HG02623 (cell line): ENCODE measurements around the gene GRIP1.

Source experiments
- ATAC-seq: cut with Tn5 transposase; IDR thresholded peaks from one replicate; pipeline ENCODE4 v1.9.1; 2021; ENCODE audit warnings: moderate library complexity; ENCODE audit not compliant: unreplicated experiment

The GRIP1 gene

DNA sequence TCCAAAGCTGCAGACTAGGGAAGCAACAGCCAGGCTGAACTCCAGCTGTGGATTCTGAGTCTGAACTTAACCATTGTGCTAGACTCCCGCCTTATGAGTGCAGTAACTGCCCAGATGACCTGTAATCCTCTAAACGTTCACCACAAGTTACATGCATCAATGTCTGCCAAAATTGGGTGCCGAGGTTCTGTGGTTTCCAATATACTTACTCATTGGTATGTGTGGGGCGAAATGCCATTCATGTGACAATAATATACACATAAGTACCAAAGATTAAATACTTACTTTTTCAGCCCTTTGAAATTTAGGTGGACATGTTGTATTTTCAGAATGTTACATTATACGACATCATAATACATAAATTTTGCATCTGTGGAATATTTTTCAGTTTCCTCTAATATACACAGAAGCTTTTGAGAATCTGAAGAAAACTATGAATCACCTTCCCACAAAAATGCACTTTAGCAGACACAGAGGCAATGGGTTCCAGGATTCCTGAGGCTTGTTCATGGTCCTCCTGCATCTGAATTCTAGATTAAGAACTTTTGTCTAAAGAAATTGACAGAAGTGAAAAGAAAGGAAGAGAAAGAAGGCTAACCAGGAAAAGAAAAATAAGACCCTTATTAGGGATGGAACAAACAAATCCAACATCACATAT lies 31.7 kb downstream of the GRIP1 start:
- no peak for ATAC-seq

- no peak for ATAC-seq
Measured at GRCh38 chr12:66644151-66644550, 34.7 kb downstream of the GRIP1 start.

- no peak for ATAC-seq
Measured at GRCh38 chr12:66640691-66641460, 38.0 kb downstream of the GRIP1 start.

DNA sequence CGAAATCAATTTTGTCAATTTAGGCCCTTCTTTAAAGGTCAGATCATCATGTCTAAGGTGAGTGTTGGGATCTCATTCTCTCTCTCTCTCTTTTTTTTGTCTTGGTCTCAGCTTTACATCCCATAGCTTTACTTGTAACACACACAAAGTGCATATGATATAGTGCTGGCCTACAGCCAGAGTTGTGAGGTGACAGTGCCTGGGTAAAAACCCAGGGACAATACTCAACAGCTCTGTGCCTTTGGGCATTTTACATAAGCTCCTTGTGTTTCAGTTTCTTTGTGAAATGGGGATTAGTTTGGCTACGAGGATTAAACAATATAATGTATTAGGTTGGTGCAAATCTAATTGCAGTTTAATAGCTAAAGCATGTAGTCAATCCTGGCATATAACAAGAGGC lies 40.2 kb downstream of the GRIP1 start:
- ATAC-seq, result no peak

DNA sequence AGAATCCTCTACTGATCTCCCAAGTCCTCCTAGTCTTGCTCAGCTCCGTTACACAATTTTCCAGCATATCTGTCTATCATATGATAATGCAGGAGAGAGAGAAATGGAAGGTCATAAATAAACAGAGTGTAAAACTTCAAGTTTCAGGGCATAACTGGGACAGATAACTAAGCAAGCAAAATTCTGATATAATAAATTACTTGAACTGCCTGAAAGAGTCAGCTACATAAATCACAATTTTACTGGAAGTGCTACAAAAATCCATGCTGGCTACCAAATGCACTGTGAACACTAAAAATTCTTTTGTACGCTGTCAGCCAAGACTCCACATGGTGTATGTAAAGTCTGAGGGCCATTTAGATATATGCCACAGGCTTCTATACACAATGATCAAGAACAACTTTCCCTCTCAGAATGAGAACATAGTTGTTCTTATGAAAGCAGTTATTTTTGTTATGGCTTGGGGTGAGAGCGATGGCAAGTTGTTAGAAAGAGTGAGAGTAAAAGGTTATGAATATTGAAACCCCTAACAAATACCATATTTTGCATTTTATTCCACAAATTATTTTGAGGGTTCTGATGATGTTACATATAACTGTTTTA lies 41.1 kb downstream of the GRIP1 start:
- ATAC-seq, result no peak

GRCh38 chr12:66636771-66637170 lies 42.1 kb downstream of the GRIP1 start:
- ATAC-seq, result no peak

GRCh38 chr12:66633676-66634075 lies 45.2 kb downstream of the GRIP1 start:
- ATAC-seq, result no peak

GRCh38 chr12:66629138-66629870 lies 49.6 kb downstream of the GRIP1 start:
- no peak for ATAC-seq

- ATAC-seq, result no peak
Measured at GRCh38 chr12:66627988-66628317, 50.9 kb downstream of the GRIP1 start.

DNA sequence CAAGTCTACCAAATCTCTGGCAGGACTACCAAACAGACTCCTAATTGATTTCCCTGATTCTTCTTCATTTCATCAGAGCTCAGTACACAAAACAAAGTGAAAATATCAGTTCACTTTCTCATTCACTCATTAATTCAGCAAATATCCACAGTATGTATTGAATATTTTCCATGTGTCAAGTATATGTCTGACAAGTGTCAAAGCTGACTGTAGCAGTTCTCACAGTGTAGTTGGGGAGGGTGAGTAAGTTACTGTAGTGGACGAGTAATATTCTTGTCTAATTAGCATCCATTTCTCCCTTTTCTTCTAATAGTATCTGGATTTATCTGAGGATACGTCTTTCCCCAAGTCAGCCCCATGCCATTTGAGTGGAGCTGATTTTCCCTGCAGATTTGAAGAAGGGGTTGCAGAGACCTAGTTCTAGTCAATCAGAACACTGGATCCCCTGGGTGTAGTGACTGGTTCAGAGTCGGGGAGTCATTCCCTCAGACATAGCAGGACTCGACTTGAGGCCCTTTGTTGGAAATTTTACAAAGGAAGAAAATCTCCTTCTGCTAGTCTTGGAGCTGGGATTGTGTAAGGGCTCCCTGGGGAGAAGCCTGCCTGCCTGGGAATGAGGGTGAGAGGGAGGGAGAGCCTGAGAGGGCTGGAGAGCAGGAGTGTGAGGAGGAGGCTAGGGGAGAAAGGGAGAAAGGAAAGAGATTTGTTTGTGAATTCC lies 51.4 kb downstream of the GRIP1 start:
- no peak for ATAC-seq

DNA sequence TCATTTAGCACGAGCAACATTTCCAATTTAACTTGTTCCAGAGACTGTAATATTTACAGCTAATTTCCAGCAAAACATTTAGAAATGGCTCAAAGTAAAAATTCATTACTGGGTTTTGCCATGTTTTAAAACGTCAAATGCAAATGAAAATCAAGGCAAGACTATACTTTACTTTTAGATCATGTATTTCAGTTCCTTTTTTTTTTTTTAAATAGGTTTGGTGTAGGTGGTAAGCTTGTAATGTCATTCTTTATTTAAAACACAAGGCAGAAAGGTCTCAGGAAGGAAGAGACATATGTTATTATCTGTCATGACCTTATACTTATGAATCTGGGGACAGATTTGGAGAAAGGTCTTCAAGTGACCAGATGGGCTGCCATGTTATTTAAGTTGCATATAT lies 54.1 kb downstream of the GRIP1 start:
- ATAC-seq, result peak; percentile 55

DNA sequence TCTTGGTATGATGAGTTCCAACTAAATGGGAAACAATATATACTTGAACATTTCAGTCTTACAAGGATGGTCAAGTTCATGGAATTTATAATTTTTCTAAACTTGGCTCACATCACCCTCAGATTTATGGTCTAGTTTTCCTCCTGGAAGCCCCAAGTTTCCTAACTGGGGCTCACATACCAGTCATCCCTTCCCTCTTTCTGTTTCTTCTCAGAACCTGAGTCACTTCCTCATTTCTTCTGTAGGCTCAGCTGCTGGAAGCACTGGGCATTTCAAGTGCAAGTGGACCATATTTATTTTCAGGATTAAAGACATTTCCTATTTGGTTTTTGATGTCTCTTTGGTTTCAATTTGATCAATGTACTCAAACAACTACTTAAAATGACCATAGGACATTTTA lies 55.4 kb downstream of the GRIP1 start:
- ATAC-seq, result no peak

- no peak for ATAC-seq
Measured at GRCh38 chr12:66620688-66621087, 58.2 kb downstream of the GRIP1 start.

- no peak for ATAC-seq
Measured at GRCh38 chr12:66620026-66620425, 58.9 kb downstream of the GRIP1 start.

GRCh38 chr12:66617991-66618390 lies 60.9 kb downstream of the GRIP1 start:
- ATAC-seq, result no peak

- ATAC-seq, result no peak
Measured at GRCh38 chr12:66612090-66612775, 66.6 kb downstream of the GRIP1 start.

GRCh38 chr12:66607147-66607546 lies 71.7 kb downstream of the GRIP1 start:
- no peak for ATAC-seq

DNA sequence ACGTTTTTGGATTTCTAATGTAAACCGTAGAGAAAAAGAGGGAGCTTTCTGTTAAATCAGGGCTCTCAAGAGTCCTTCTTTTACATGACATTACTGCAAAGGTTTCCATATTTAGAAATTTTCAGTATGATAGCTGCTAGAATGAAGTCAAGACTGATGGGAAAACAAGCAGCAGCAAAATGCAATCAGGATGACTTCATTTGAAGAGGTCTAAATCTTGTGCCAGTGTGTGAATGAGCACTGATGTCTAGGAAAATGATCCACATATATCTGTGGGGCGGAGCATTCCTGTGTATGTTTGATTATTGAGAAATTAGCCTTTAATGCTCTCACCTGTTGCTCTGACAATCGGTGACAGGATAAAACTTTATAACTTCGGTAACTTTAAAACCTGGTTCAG lies 73.6 kb downstream of the GRIP1 start:
- no peak for ATAC-seq

DNA sequence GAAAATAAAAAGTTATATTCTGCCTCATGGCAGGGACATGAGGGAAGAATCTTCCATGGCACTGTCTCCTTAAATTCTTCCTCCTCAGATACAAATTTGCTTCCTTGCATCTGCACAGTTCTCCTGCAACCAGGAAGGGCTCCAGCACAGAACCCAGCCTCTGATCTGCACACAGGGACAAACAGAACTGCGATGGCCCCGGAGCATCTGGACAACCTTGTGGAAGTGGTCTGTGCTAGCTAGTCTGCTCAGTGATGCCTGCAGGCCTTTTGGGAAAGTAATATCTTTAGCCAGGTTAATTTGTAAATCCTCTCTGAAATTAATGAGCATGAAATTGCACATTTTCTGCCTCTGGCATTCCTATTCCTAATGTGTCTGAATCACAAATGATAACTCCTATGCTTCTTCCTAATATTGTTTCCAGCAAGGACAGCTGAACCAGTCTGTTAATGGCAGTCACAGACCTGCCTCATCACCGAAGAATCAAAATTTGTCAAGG lies 74.8 kb downstream of the GRIP1 start:
- ATAC-seq, result no peak

GRCh38 chr12:66603461-66603860 lies 75.4 kb downstream of the GRIP1 start:
- ATAC-seq, result no peak
